Astrocyte of the spinal cord (primary cell): ENCODE measurements around the gene ZP3.
"Not testable (repeated sequence)": the region's sequence is repeated elsewhere in the genome, so short reads cannot be mapped to it uniquely, and the experiment has no call there.

Experiments
- DNase-seq: peaks from one replicate; pipeline ENCODE4 v3.0.0; 2011; ENCODE audit warnings: low read depth, low spot score
- H3K4me3 ChIP-seq: 2 replicates; pipeline ENCODE4 v1.5.1; 2011; ENCODE audit warnings: low read depth, mild to moderate bottlenecking, low read length, moderate library complexity
- in situ Hi-C: cut with HindIII; loops from 2 replicates; pipeline ENCODE4 v1.10.0; 2017; ENCODE audit warnings: low sequenced_read_pairs
- TF ChIP-seq, protein P1 (sequence below): IDR thresholded peaks from 2 replicates; pipeline ENCODE4 v1.5.1; 2012; ENCODE audit warnings: low read depth, mild to moderate bottlenecking, low read length, inconsistent platforms

Gene ZP3

DNA sequence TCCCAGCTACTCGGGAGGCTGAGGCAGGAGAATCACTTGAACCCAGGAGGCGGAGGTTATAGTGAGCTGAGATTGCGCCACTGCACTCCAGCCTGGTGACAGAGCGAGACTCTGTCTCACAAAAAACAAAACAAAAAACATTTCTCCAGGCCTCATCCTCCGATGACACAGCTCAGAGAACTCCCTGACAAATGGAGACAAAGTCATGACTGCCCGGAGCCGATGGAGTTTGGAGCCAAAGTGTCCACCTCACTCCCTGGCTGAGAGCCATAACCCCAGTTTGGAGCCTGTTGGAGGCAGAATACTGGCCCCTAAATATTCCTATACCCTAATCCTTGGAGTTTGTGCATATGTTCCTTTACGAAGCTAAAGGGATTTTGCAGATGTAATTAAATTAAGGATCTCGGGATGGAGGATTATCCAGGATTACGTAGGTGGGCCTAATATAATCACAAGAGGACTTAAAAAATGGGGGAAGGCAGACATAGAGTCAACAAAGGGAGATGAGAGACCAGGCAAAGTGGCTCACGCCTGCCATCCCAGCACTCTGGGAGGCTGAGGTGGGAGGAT lies 38.0 kb upstream of the ZP3 start:
- peak; percentile 13 for DNase-seq
- TF ChIP-seq, protein P1, sequence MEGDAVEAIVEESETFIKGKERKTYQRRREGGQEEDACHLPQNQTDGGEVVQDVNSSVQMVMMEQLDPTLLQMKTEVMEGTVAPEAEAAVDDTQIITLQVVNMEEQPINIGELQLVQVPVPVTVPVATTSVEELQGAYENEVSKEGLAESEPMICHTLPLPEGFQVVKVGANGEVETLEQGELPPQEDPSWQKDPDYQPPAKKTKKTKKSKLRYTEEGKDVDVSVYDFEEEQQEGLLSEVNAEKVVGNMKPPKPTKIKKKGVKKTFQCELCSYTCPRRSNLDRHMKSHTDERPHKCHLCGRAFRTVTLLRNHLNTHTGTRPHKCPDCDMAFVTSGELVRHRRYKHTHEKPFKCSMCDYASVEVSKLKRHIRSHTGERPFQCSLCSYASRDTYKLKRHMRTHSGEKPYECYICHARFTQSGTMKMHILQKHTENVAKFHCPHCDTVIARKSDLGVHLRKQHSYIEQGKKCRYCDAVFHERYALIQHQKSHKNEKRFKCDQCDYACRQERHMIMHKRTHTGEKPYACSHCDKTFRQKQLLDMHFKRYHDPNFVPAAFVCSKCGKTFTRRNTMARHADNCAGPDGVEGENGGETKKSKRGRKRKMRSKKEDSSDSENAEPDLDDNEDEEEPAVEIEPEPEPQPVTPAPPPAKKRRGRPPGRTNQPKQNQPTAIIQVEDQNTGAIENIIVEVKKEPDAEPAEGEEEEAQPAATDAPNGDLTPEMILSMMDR, result no peak
- in situ Hi-C loops, result no loop called here
- H3K4me3 ChIP-seq, result no peak overlapping the region

DNA sequence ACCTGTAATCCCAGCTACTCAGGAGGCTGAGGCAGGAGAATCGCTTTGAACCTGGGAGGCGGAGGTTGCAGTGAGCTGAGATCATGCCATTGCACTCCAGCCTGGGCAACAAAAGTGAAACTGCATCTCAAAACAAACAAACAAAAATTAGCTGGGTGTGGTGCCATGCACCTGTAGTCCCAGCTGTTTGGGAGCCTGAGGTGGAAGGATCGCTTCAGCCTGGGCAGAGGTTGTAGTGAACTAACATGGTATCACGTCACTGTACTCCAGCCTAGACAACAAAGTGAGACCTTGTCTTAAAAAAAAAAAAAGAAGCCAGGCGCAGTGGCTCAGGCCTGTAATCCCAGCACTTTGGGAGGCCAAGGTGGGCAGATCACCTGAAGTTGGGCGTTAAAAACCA lies 37.0 kb upstream of the ZP3 start:
- H3K4me3 ChIP-seq, DNase-seq, in situ Hi-C loops: not testable (repeated sequence)

DNA sequence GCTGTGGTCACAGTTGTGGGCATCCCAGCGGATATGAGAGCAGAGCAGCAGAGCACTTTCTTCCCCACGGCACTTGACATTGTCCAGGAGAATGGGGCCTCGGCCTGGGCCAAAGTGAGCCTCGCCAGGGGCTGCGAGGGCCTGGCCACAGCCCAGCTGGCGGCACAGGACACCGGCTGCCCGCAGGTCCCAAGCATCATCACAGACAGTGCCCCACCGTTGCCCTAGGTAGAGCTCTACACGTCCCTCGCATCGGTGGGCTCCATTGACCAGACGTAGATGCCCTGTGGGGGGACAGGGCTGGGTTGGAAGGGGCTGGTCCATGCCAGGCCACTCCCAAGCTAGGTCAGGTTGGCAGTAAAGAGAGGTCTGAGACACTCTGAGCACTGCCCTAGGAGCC lies 34.7 kb upstream of the ZP3 start:
- TF ChIP-seq, protein P1, result no peak
- H3K4me3 ChIP-seq, result no peak overlapping the region
- in situ Hi-C loops, result no loop called here
- DNase-seq, result no peak

DNA sequence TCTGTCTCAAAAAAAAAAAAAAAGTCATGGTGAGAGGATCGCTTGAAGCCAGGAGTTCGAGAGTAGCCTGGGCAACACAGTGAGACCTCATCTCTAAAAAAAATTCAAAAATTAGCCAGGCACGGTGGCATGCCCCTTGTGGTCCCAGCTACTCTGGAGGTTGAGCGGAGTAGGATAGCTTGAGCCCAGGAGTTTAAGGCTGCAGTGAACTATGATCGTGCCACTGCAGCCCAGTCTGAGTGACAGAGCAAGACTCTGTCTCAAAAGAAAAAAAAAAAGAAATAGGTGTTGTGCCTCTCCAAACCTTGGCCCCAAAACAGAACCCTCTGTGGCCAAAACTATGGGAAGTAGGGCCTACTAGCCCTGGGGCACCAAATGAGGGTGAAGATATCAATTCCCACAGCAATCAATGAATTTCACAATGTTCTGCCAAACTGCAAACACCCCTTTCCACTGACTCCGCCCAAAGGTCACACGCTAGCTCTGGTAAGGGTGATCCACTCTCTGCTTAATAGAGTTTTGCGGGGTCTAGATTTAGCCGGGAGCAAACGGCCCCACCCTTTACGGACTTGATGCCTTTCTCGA lies 32.1 kb upstream of the ZP3 start:
- no peak for DNase-seq
- in situ Hi-C loops, result no loop called here
- TF ChIP-seq, protein P1, result no peak
- peak overlapping the region; percentile 27 for H3K4me3 ChIP-seq

DNA sequence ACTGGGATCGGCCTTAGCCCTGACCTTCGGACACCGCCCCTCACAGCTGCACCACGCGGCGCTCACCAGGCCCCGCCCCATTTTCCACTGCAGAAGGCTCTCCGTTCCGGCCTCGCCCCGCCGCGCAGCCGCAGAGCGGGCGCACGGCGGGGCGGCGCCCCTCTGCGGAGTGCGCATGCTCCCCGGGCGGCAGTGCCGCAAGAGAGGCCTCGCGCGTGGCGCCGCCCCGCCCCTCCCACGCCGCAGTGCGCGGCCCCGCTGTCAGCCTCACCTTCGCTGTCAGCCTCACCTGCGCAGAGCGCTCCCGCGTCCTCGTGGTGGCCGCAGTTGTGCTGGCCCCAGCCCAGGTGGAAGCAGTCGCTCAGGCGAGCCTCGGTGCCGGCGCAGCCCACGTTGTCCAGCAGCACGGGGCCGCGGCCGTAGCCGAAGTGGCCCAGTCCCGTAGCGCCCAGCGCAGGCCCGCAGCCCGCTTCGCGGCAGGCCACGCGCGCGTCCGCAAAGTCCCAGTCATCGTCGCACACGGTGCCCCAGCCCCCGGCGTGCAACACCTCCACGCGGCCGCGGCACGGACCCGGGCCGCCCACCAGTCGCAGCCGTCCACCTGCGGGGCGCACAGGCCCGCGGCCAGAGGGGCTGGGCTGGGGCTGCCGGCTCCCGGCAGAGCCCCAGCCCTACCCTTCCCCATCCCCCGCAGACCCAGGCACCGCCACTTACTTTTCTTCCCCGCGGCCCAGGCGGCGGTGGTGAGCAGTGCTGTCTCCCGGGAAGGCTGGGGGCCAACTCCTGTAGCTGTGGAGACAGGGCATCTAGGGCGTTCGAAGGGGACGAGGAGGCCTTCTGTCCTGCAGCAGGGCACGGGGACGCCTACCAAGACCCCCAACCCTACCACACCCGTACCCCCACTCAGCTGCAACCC lies 31.4 kb upstream of the ZP3 start:
- peak overlapping the region; percentile 44 for H3K4me3 ChIP-seq
- in situ Hi-C loops, result no loop called here
- peak; percentile 83 for DNase-seq
- TF ChIP-seq, protein P1, result no peak

DNA sequence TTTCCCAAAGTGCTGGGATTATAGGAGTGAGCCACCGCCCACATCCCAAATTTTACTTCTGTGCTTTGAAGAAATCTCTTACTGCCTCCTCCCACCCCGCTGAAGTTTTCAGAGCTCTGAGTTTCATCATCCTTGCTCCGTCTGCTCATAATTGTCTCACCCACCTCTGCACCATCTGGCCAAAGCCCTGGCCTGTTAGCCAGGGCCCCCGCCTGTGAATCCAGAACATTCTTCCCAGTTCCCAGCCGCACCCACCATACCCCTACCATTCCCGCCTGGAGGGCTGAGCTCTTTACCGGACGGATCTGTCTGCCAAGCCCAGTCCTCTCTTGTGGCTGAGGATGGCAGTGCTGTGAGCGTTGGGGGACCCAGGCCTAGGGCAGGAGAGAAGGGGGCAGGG lies 29.8 kb upstream of the ZP3 start:
- H3K4me3 ChIP-seq, result no peak overlapping the region
- TF ChIP-seq, protein P1, result no peak
- DNase-seq, result no peak
- in situ Hi-C loops, result no loop called here

DNA sequence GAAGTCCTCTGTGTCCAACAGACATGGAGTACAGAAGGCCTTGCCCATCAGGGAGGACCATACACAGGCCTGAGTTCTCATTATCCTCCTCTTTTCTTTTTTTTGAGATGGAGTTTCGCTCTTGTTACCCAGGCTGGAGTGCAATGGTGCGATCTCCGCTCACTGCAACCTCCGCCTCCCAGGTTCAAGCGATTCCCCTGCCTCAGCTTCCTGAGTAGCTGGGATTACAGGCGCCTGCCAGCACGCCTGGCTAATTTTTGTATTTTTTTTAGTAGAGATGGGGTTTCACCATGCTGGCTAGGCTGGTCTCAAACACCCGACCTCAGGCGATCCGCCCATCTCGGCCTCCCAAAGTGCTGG lies 29.2 kb upstream of the ZP3 start:
- DNase-seq, in situ Hi-C loops, H3K4me3 ChIP-seq: not testable (repeated sequence)
